ENCODE results near the gene RAD50.
"Not testable (repeated sequence)": the region's sequence is repeated elsewhere in the genome, so short reads cannot be mapped to it uniquely, and the experiment has no call there.

Gene RAD50

GRCh38 chr5:132559383-132560060 lies 2.7 kb downstream of the RAD50 start:
- DNase-seq, result no peak

- no peak for DNase-seq
These were observed 4.8 kb downstream of the RAD50 start for GRCh38 chr5:132561601-132562000.

- not testable (repeated sequence) for DNase-seq
These were observed 7.8 kb downstream of the RAD50 start for GRCh38 chr5:132564555-132564954.

GRCh38 chr5:132566657-132567056 lies 9.9 kb downstream of the RAD50 start:
- no peak for DNase-seq

- no peak for DNase-seq
These were observed 19.3 kb downstream of the RAD50 start for GRCh38 chr5:132576123-132576522.

GRCh38 chr5:132584560-132584959 lies 27.8 kb downstream of the RAD50 start:
- not testable (repeated sequence) for DNase-seq

- no peak for DNase-seq
These were observed 29.3 kb downstream of the RAD50 start for GRCh38 chr5:132586063-132586462.

- no peak for DNase-seq
These were observed 32.7 kb downstream of the RAD50 start for GRCh38 chr5:132589467-132589866.

- DNase-seq, result peak; percentile 5
These were observed 34.4 kb downstream of the RAD50 start for GRCh38 chr5:132591145-132591544.

GRCh38 chr5:132592521-132592920 lies 35.7 kb downstream of the RAD50 start:
- no peak for DNase-seq

- DNase-seq, result no peak
These were observed 37.4 kb downstream of the RAD50 start for GRCh38 chr5:132594170-132594569.

GRCh38 chr5:132595624-132596023 lies 38.8 kb downstream of the RAD50 start:
- DNase-seq, result no peak

GRCh38 chr5:132601071-132601728 lies 44.4 kb downstream of the RAD50 start:
- no peak for DNase-seq

GRCh38 chr5:132607095-132607494 lies 50.3 kb downstream of the RAD50 start:
- DNase-seq, result no peak

GRCh38 chr5:132608107-132608506 lies 51.3 kb downstream of the RAD50 start:
- no peak for DNase-seq

- no peak for DNase-seq
These were observed 55.2 kb downstream of the RAD50 start for GRCh38 chr5:132611965-132612364.

GRCh38 chr5:132612846-132613245 lies 56.1 kb downstream of the RAD50 start:
- no peak for DNase-seq

GRCh38 chr5:132621699-132622098 lies 64.9 kb downstream of the RAD50 start:
- DNase-seq, result no peak

GRCh38 chr5:132622608-132623007 lies 65.8 kb downstream of the RAD50 start:
- DNase-seq, result no peak

- no peak for DNase-seq
These were observed 70.7 kb downstream of the RAD50 start for GRCh38 chr5:132627470-132627869.

- DNase-seq, result no peak
These were observed 72.0 kb downstream of the RAD50 start for GRCh38 chr5:132628814-132629213.

GRCh38 chr5:132629230-132629944 lies 72.6 kb downstream of the RAD50 start:
- DNase-seq, result peak; percentile 35

- DNase-seq, result not testable (repeated sequence)
These were observed 76.8 kb downstream of the RAD50 start for GRCh38 chr5:132633587-132633986.

- DNase-seq, result no peak
These were observed 79.1 kb downstream of the RAD50 start for GRCh38 chr5:132635873-132636272.
